Heart left ventricle (tissue), 16 donors: ENCODE results near the gene TPST1. TPM values are rescaled to one million over a fixed set of nuclear protein-coding genes. Genes with fewer than 3 reads are reported as not detected.

Source experiments
- ATAC-seq, 4 donors: fragments of 200-7000 bp; cut with Tn5 transposase; one replicate each; pipeline ENCODE4 v1.9.1; 2020 to 2022; ENCODE audit warnings: moderate library complexity in 4 of 4, mild to moderate bottlenecking in 3 of 4, moderate number of reproducible peaks in 1 of 4
- DNase-seq, 5 donors: peaks; one replicate each; pipeline ENCODE4 v3.0.0-alpha.2; 2020
- H3K27ac ChIP-seq, 12 donors: fragments of 200-600 bp; sonication (generic) in 4 of 12; one replicate each; pipeline versions ENCODE4 v1.5.0 to v1.8.0; 2016 to 2022; ENCODE audit warnings: mild to moderate bottlenecking in 2 of 12
- H3K27me3 ChIP-seq, 9 donors: fragments of 200-600 bp; sonication (generic) in 2 of 9; one replicate each; pipeline versions ENCODE4 v1.5.1 to v1.8.0; 2016 to 2022; ENCODE audit warnings: mild to moderate bottlenecking in 3 of 9
- H3K36me3 ChIP-seq, 9 donors: fragments of 200-600 bp; sonication (generic) in 2 of 9; one replicate each; pipeline versions ENCODE4 v1.5.0 to v1.8.0; 2018 to 2022; ENCODE audit warnings: mild to moderate bottlenecking in 2 of 9
- H3K4me1 ChIP-seq, 12 donors: fragments of 200-600 bp; sonication (generic) in 4 of 12; one replicate each; pipeline versions ENCODE4 v1.5.0 to v1.8.0; 2016 to 2022; ENCODE audit warnings: mild to moderate bottlenecking in 3 of 12
- H3K4me3 ChIP-seq, 12 donors: fragments of 200-600 bp; sonication (generic) in 4 of 12; one replicate each; pipeline versions ENCODE4 v1.5.0 to v1.8.0; 2017 to 2022; ENCODE audit warnings: mild to moderate bottlenecking in 9 of 12, moderate library complexity in 4 of 12
- H3K9me3 ChIP-seq, 12 donors: fragments of 200-600 bp; sonication (generic) in 4 of 12; one replicate each; pipeline versions ENCODE4 v1.5.0 to v1.8.0; 2016 to 2022; ENCODE audit warnings: mild to moderate bottlenecking in 1 of 12
- POLR2A ChIP-seq, 2 donors: fragments of 450-650 bp; IDR thresholded peaks; one replicate each; pipeline ENCODE4 v1.6.1; 2017; ENCODE audit warnings: antibody characterized with exemption in 2 of 2, mild to moderate bottlenecking in 2 of 2, moderate library complexity in 2 of 2
- WGBS, 4 donors: extraction: QIAGEN DNeasy Blood & Tissue Kit in 2 of 4; methylation state at CpG; one replicate each; pipeline versions ENCODE4 v1.1.5 to v1.1.7; 2013 to 2018; 5-methylcytosine and 5-hydroxymethylcytosine counted together
- intact Hi-C, 10 donors: fragments of 100-400 bp; cut with DNase I; formaldehyde crosslinking; loops; one replicate each; pipeline versions ENCODE4 v1.11.1 to v1.14.2; 2022
- polyA plus RNA-seq, 2 donors: library from polyadenylated mRNA; stranded (reverse); fragments of 200-250 nt; gene quantifications; one replicate each; pipeline ENCODE4 v1.2.3, GENCODE V29; 2013
- total RNA-seq, 9 donors: library from RNA; depleted of rRNA in 2 of 9; stranded (reverse); fragments of >200 nt in 2 of 9; fragmentation: NEBNext Ultra II Directional in 3 of 9; extraction: Animal tissue kit (Norgen Biotek cat#: 25700) in 3 of 9; gene quantifications; one replicate each; pipeline versions ENCODE4 v1.1.0 to v1.2.4, GENCODE V29; 2016 to 2023
- TF ChIP-seq, protein P1 (sequence below), 12 donors: fragments of 200-600 bp; sonication (generic) in 4 of 12; IDR thresholded peaks; one replicate each; pipeline versions ENCODE4 v1.5.0 to v1.8.0; 2018 to 2022; ENCODE audit warnings: antibody characterized with exemption in 12 of 12, mild to moderate bottlenecking in 5 of 12
- donor health status: ischemic (EF 13 %, LVEDD 7.1; RV severe dilation, severe dysfunction).
- donor health status: healthy with polysubstance abuse.
- donor health status: DM: no; HTN: yes; CAD: no.
- donor health status: DM: no; HTN: no; CAD: no.
- donor health status: ischemic (EF 25% LVEDD 6.9; RV normal size, moderate dysfunction).
- donor health status: ischemic (EF 25% LVEDD 5.7; RV mildly dilated, moderate dysfunction).
- donor health status: healthy.
- donor health status: DM: yes; HTN: yes; CAD: no.
- donor health status: ischemic (EF 35%, LVEDD 5.7; RV mildly dilated, moderate dysfunction).
- donor health status: nonischemic (EF 11% LVEDD 7.7; RV severe dilation, severe dysfunction).
- donor health status: DM: yes; HTN: yes; CAD: no.
- donor health status: PGD.
- donor health status: ischemic (EF 29% LVEDD 5.4; RV normal size, mild dysfunction).
- donor health status: nonischemic (EF 23%, LVEDD 6.1; RV moderate dilation, normal function).

The TPST1 gene
- total and polyA plus RNA-seq, 11 donors, result 1.9 to 10.8 (median 5.5) TPM

- no peaks in the 10 kb centered on the region for H3K27me3 ChIP-seq
- no peaks in the 10 kb centered on the region for H3K4me1 ChIP-seq
- no peak overlapping the region for H3K4me3 ChIP-seq
- 91 to 95% (median 94%) methylated on average over 8 of the region's 8 CpGs for WGBS, 4 donors
- DNase-seq, result no peak
- H3K36me3 ChIP-seq, result no peaks in the 10 kb centered on the region
- TF ChIP-seq, protein P1, sequence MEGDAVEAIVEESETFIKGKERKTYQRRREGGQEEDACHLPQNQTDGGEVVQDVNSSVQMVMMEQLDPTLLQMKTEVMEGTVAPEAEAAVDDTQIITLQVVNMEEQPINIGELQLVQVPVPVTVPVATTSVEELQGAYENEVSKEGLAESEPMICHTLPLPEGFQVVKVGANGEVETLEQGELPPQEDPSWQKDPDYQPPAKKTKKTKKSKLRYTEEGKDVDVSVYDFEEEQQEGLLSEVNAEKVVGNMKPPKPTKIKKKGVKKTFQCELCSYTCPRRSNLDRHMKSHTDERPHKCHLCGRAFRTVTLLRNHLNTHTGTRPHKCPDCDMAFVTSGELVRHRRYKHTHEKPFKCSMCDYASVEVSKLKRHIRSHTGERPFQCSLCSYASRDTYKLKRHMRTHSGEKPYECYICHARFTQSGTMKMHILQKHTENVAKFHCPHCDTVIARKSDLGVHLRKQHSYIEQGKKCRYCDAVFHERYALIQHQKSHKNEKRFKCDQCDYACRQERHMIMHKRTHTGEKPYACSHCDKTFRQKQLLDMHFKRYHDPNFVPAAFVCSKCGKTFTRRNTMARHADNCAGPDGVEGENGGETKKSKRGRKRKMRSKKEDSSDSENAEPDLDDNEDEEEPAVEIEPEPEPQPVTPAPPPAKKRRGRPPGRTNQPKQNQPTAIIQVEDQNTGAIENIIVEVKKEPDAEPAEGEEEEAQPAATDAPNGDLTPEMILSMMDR (IDR thresholded peaks at IDR 0.05), result no peak
- no peak for TF ChIP-seq POLR2A (IDR thresholded peaks at IDR 0.05)
- intact Hi-C loops, result no loop called here
- no peak overlapping the region for H3K27ac ChIP-seq
- no peaks in the 10 kb centered on the region for H3K9me3 ChIP-seq
- ATAC-seq, result no peak
These were observed 19.4 kb upstream of the TPST1 start for GRCh38 chr7:66185680-66186187.

DNA sequence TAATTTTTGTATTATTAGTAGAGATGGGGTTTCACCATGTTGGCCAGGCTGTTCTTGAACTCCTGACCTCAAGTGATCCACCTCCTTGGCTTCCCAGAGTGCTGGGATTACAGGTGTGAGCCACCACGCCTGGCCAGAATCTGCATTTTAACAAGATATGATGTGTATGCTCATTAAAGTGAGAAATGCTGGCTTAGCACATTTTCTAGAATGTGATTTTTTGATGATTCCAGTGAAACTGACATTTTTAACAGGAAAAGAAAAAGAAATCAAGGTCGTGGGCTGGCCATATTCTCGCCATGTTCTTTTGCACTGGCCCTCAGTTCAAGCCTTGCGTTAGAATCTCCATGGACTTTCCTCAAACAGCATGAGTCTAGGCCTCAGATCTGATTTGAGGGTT, 18.1 kb upstream of the TPST1 start:
- intact Hi-C loops, result no loop called here
- H3K4me1 ChIP-seq, result no peaks in the 10 kb centered on the region
- TF ChIP-seq, protein P1 (IDR thresholded peaks at IDR 0.05), result no peak
- no peak for TF ChIP-seq POLR2A (IDR thresholded peaks at IDR 0.05)
- 94 to 97% (median 96%) methylated on average over 4 of the region's 4 CpGs for WGBS, 4 donors
- H3K4me3 ChIP-seq, result no peak overlapping the region
- no peak overlapping the region for H3K27ac ChIP-seq
- no peaks in the 10 kb centered on the region for H3K9me3 ChIP-seq
- H3K36me3 ChIP-seq, result no peaks in the 10 kb centered on the region
- ATAC-seq (no peak), DNase-seq (no peak)
- no peaks in the 10 kb centered on the region for H3K27me3 ChIP-seq

- H3K27me3 ChIP-seq, result no peaks in the 10 kb centered on the region
- no peak for TF ChIP-seq POLR2A (IDR thresholded peaks at IDR 0.05)
- TF ChIP-seq, protein P1 (IDR thresholded peaks at IDR 0.05), result no peak
- no peaks in the 10 kb centered on the region for H3K36me3 ChIP-seq
- ATAC-seq, result peak; percentile 22 to 88 (median 50)
- H3K9me3 ChIP-seq, result no peaks in the 10 kb centered on the region
- intact Hi-C loops, result no loop called here
- peak in 2 of 5 donors; percentile 9 to 45 for DNase-seq
- no peaks in the 10 kb centered on the region for H3K4me1 ChIP-seq
- no peak overlapping the region for H3K4me3 ChIP-seq
- H3K27ac ChIP-seq, result no peak overlapping the region
- 18 to 57% (median 34%) methylated on average over 1 of the region's 1 CpG for WGBS, 4 donors
These were observed 17.2 kb upstream of the TPST1 start for GRCh38 chr7:66187905-66188304.

- no peak overlapping the region for H3K4me3 ChIP-seq
- 93 to 94% (median 94%) methylated on average over 2 of the region's 2 CpGs for WGBS, 4 donors
- H3K27me3 ChIP-seq, result no peaks in the 10 kb centered on the region
- no peaks in the 10 kb centered on the region for H3K9me3 ChIP-seq
- DNase-seq (no peak), ATAC-seq (no peak)
- TF ChIP-seq, protein P1 (IDR thresholded peaks at IDR 0.05), result no peak
- no peak for TF ChIP-seq POLR2A (IDR thresholded peaks at IDR 0.05)
- H3K27ac ChIP-seq, result no peak overlapping the region
- no peaks in the 10 kb centered on the region for H3K36me3 ChIP-seq
- no peaks in the 10 kb centered on the region for H3K4me1 ChIP-seq
- intact Hi-C loops, result no loop called here
These were observed 16.5 kb upstream of the TPST1 start for GRCh38 chr7:66188645-66189044.
